ENCODE measurements around the gene METTL27.

GRCh38 chr7:73812996-73813395 is 29.3 kb downstream of the METTL27 start:
- TF ChIP-seq CTCF (IDR thresholded peaks at IDR 0.05) (no peak), POLR2A (IDR thresholded peaks at IDR 0.05) (no peak)

Data from thyroid gland (tissue), 4 donors.